8988T (cell line): Measurements from ENCODE around the gene DNAJC10.
"Not testable (repeated sequence)": the region's sequence is repeated elsewhere in the genome, so short reads cannot be mapped to it uniquely, and the experiment has no call there.

Source experiments
- DNase-seq: peaks from one replicate; pipeline ENCODE4 v3.0.0; 2011

DNAJC10 gene

GRCh38 chr2:182726473-182726872, 10.4 kb downstream of the DNAJC10 start:
- DNase-seq: no peak

GRCh38 chr2:182728014-182728413, 12.0 kb downstream of the DNAJC10 start:
- DNase-seq: no peak

- DNase-seq: no peak
Measured at GRCh38 chr2:182729710-182730339, 13.8 kb downstream of the DNAJC10 start.

DNA sequence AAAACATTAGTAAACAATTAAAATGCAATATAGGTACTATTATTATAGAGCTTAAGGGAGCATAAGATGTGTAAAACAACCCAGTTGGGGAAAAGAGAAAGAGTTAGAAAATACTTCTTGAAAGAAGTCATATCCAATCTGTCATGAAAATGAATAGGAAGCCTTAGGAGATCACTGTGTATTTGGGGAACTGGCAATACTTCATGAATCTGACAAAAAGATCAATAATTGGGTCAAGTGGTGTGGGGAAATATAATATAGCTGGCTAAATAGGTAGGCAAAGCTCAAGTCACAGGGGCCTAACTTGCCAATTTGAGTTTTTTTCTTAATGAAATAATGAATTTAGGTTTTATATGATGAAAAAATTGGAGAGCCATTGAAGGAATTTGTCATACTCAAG, 14.4 kb downstream of the DNAJC10 start:
- no peak for DNase-seq

- no peak for DNase-seq
Measured at GRCh38 chr2:182732736-182733135, 16.7 kb downstream of the DNAJC10 start.

DNA sequence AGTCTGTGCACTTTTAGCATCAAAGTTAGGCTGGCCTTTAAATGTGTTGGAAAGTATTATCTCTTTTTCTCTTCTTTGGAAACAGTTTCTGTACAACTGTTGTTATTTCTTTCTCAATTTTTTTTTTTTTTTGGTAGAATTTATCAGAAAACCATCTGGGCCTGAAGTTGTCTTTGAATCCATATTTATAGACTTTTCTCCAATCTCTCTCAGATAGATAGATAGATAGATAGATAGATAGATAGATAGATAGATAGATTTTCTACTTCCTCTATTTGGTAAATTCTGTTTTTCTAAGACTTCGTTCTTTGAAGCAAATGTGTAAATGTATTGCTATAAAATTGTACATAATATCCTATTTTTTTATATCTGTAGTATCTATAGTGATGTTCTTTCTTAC, 17.5 kb downstream of the DNAJC10 start:
- no peak for DNase-seq

DNA sequence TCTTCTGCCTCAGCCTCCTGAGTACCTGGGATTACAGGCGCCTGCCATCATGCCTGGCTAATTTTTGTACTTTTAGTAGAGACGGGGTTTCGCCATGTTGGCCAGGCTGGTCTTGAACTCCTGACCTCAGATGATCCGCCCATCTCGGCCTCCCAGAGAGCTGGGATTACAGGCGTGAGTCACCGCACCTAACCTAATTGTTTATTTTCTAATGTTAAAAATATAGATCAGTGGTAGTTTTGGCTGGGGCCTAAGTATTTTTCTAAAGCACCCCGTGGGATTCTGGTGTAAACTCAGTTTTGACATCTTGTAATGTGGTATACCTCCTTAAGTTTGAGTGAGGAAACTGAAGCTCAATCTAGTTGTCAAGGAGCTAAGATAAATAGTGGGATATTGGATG, 20.8 kb downstream of the DNAJC10 start:
- not testable (repeated sequence) for DNase-seq

DNA sequence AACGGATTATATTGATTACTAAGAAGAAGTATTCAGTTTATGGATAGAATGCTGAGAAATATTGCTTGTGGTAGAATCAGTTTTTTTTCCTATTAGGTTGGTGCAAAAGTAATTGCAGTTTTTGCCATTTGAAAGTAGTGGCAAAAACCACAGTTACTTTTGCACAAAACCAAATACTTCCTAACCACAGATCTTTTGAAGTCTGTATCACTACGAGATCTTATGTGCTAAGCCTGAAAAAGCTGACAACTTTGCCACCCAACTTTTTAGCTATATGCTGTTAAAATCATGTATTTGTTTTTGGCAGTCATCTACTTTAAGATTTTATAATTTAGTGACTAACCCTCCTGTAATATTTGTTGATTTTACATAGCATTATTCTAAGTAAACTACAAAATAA, 24.6 kb downstream of the DNAJC10 start:
- no peak for DNase-seq

GRCh38 chr2:182741620-182742019, 25.6 kb downstream of the DNAJC10 start:
- no peak for DNase-seq

GRCh38 chr2:182744490-182744889, 28.4 kb downstream of the DNAJC10 start:
- no peak for DNase-seq

DNA sequence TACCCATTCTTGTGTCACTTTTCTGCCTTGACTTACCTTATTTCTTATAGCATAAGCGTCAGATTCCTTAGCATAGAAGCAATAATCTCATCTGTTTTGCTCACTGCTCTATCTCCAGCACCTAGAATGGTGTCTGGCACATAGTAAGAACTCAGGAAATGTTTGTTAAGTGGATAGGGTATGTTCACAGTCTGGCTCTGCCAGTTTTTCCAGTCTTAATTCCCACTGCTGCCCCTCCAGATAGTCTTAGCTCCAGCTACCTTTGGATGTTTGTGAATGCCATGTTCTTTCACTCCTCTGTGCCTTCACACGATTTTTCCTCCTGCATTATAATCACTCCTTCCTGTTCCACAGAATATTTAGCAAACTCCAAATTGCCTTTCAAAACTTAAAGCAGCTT, 29.0 kb downstream of the DNAJC10 start:
- no peak for DNase-seq

GRCh38 chr2:182745894-182746293, 29.8 kb downstream of the DNAJC10 start:
- DNase-seq: not testable (repeated sequence)

GRCh38 chr2:182754231-182754630, 38.2 kb downstream of the DNAJC10 start:
- no peak for DNase-seq

GRCh38 chr2:182758379-182758778, 42.3 kb downstream of the DNAJC10 start:
- DNase-seq: no peak

DNA sequence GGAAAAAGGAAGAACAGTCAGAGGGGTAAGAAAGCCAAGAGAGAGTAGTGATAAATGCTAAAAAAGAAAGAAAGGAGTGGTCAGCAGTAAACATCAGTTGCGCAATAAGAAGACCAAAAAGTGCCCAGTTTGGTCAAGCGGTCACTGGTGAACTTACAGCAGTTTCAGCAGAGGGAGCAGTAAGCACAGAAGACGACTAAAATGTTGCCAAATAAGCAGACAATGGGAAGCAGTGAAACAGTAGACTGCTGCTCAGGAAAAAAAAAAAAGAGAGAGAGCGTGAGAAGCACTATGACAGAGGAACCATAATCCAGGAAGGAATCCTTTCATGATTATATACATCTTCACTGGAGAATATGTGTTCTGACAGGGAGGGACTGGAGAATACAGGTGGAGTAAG, 45.8 kb downstream of the DNAJC10 start:
- no peak for DNase-seq

DNA sequence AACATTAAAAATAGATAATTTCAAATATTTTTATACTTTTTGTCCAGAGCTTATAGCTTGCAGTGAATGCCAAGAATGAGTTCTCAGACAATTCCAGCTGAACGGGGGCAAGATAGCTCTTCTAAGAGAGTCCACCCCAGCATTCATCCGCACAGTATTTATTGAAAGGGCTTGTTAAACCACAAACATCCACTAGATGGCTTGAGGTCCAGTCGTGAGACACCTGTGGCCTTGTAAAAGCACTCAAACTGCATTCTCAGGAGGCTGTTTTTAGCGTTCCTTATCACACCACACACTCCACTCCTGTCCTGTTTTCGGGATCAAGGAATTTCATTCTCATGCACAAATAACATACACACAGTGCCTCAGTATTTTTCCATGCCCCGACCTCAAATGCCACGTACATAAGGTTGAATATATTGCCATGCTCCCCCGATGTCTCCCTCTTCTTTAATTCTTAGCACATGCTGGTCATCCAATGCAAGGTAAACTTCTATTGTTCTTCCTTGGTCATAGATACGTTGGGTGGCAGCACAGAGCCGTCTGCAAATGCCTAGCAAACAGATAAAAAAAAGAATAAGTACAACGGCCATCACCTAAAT, 47.4 kb downstream of the DNAJC10 start:
- DNase-seq: no peak

GRCh38 chr2:182766626-182767025, 50.6 kb downstream of the DNAJC10 start:
- no peak for DNase-seq

- DNase-seq: no peak
Measured at GRCh38 chr2:182767578-182767977, 51.5 kb downstream of the DNAJC10 start.

GRCh38 chr2:182768950-182769349, 52.9 kb downstream of the DNAJC10 start:
- not testable (repeated sequence) for DNase-seq

GRCh38 chr2:182779323-182779722, 63.3 kb downstream of the DNAJC10 start:
- no peak for DNase-seq

- DNase-seq: not testable (repeated sequence)
Measured at GRCh38 chr2:182781099-182781498, 65.0 kb downstream of the DNAJC10 start.

- not testable (repeated sequence) for DNase-seq
Measured at GRCh38 chr2:182782686-182783085, 66.6 kb downstream of the DNAJC10 start.

DNA sequence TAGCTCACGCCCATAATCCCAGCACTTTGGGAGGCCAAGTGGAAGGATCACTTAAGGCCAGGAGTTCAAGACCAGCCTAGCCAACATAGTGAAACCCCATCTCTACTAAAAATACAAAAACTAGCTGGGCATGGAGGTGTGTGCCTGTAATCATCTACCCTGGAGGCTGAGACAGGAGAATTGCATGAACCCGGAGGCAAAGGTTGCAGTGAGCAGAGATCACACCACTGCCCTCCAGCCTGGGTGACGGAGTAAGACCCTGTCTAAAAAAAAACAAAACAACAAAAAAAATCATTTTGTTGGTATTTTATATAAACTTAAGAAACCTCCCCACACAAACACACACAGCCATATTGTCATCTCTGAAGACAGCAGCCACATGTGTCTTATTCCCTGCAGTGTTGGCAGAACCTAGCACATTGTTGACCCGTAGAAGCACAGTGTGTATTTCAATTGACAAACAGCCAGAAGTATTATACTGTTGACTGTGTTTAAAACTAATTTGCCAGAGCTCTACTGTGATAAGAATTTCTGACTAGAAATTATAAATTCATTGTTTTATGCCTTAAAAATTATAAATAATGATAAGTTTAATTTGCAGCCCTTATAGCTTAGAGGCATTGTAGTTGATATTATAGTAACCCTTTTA, 68.1 kb downstream of the DNAJC10 start:
- DNase-seq: no peak

DNA sequence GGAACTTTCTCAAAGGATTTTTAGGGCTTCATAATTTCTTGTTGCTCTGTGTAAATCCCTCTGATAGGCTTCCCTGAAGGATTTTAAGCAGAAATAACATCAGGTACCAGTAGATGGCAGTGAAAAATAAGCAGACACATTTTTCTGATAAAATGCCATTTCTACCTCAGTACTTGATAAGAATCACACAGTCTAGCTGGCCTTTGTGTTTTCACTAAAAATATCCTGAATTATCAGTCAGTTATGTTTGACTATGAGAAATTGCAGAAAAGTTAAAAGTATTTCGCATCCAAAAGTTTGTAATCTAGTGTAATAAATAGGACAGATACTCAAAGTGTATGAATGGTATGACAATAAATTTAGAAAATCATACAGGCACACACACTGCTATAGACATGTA, 68.7 kb downstream of the DNAJC10 start:
- DNase-seq: no peak

GRCh38 chr2:182792441-182792840, 76.4 kb downstream of the DNAJC10 start:
- DNase-seq: no peak
